HG02943 (cell line): ENCODE results near the gene ENTPD8.

Source experiments
- ATAC-seq: cut with Tn5 transposase; IDR thresholded peaks from one replicate; pipeline ENCODE4 v1.9.1; 2021; ENCODE audit warnings: mild to moderate bottlenecking, low read depth, moderate library complexity; ENCODE audit not compliant: unreplicated experiment

ENTPD8 gene

DNA sequence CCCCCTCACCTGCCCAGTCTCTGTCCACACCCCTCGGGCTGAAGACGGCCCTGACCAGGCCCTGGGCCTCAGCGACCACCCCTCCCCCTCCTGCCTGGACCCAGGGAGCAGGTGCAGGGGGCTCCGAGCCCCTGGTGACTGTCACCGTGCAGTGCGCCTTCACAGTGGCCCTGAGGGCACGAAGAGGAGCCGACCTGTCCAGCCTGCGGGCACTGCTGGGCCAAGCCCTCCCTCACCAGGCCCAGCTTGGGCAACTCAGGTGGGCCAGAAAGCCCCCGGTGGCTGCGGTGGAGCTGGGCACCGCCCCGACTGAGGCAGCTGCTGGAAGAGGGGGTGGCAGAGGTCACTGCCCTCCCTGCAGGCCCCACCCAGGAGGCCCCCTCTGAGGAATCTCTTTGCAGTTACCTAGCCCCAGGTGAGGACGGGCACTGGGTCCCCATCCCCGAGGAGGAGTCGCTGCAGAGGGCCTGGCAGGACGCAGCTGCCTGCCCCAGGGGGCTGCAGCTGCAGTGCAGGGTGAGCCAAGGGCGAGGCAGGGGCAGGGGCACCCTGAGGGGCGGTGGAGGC, 7.7 kb downstream of the ENTPD8 start:
- ATAC-seq = no peak

- no peak for ATAC-seq
These were observed 8.3 kb downstream of the ENTPD8 start for GRCh38 chr9:137432687-137433348.

- ATAC-seq = no peak
These were observed 9.7 kb downstream of the ENTPD8 start for GRCh38 chr9:137431416-137431931.

- ATAC-seq = no peak
These were observed 10.3 kb downstream of the ENTPD8 start for GRCh38 chr9:137430723-137431415.

DNA sequence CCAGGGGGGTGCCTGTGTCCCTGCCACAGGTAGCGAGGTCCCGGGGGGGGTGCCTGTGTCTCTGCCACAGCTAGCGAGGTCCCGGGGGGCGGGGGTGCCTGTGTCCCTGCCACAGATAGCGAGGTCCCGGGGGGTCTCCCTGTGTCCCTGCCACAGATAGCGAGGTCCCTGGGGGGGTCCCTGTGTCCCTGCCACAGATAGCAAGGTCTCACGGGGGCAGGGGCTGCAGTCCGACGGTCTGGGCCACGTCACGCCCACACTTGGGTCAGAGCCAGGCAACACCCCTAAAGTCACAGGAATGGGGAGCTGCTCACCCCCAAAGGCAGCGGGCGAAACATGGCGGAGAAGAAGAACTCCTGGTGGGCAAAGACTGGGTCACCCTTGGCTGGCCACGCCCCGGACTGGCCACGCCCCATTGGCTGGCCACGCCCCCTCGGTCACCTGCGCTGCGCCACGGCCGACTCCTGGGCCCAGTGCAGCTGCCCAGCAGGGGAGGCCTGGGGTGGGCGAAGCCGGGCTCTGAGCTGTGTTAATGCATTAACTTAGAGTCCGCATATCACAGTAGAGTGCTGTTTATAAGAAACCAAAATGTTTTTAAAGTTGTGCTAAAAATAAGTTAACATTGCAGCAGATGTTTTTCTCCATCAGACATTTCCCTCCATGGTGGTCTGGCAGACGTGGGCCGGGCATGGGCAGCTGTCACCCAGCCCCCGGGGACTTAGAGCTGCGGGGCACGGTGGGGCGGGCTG, 11.0 kb downstream of the ENTPD8 start:
- no peak for ATAC-seq

GRCh38 chr9:137429546-137429890, 11.6 kb downstream of the ENTPD8 start:
- ATAC-seq = no peak

- ATAC-seq = no peak
These were observed 12.2 kb downstream of the ENTPD8 start for GRCh38 chr9:137428841-137429545.

DNA sequence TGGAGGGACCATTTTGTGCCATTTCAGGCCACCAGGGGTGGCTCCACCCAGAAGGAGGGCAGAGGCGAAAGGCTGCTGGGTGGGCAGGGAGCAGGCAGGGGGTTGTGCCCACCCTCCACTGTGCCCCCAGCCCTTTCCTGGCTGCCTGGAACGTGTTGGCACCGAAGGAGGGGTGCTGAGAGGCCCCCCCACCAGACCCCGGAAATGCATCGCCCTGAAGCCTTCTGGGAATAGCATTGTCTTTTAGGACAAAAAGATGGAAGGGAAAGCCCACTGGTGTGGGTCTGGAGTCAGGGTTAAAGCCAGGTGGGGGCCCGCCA, 12.9 kb downstream of the ENTPD8 start:
- ATAC-seq = no peak

DNA sequence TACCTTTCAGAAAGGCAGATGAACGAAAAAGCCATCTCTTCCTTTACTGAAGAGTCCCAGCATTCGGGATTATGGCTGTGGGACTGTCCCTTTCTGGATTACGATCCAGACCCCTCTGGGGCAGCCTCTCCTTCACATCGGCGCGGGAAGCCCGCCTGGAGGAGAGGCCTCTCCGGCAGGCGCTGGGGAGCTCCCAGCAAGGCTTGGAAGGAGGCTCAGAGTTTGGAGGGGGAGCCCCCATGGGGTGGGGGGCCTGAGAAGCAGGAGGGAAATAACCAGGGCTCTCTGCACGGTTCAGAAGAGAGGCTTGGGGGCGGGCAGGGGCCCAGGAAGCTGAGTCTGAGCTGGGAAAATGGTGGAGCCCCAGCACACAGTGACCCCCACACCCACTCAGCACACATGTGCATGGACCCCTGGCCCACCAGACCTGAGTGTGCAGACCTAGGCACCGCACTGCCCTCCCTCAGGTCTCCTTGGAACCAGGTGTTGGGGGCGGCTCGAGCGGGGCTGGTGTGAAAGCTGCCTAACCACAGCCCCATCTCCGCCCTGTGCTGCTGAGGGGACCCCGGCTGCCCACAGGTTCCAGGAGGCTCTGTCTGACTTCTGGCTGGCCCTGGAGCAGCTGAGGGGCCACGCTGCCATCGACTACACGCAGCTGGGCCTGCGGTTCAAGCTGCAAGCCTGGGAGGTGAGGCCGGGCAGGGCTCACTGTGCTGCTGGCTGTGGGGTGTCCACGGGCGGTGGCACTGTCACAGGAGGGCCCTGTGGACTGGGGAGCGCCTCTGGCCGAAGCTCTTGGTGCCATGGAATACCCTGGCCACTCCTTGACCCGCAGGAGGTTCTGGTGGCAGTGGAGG, 13.5 kb downstream of the ENTPD8 start:
- no peak for ATAC-seq

DNA sequence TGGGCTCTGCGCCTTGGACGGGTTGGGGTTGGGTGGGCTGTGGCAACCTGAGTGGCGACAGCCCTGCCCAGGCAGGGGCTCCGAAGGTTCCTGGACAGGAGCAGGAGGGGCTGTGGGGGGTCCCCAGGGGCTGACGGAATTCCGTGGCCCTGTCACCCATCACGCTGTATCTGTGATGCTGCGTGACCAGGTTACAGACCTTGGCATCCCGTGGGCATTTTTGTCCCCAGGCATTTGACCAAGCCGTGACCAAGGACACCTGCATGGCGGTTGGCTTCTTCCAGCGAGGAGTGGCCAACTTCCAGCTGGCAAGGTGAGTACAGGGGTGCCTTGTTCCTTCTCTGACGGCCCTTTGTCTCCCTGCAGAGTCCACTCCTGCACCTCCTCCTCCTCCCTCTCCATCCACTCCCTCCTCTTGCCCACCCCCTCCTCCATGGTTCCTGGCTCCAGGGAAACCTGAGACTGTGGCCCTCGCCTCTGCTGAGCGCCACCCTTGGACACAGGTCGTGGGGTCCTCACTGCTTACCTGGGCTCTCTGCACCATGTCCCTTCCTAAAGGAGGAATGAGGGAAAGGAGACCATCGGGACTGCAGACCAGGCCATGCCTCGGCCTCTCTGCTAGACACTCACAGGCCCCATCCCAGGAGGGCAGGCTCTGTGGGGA, 15.0 kb downstream of the ENTPD8 start:
- no peak for ATAC-seq

DNA sequence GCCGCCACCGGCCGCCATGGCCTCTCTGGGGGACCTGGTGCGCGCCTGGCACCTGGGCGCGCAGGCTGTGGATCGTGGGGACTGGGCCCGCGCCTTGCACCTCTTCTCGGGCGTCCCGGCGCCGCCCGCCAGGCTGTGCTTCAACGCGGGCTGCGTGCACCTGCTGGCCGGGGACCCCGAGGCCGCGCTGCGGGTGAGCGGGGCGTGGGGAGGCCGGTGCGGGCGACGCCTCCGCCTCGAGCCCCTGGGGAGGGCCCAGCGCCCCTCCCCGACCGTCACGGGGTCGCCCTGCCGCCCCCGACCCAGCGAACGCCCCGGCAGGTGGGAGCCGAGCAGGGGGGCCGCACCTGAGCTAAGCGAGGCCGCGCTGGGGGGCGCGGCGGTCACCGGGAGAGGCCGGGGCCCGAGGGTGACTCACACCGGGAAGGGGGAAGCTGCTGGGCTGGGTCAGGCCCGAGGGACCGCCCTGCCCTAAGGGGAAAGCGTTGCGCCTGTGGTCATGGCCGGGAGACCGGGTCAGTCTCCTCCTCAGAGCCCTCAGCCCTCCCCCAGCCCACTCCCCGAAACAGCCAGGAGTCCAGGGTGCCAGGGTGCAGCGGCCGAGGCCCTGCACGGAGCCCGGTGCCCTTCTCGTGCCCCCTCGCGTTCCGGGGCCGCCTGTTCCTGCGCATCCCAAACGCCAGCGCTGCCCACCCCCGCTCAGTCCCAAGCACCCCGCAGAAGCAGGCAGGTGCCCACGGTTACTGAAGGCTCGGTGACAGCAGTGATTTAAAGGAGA, 17.5 kb downstream of the ENTPD8 start:
- ATAC-seq = peak; percentile 29

DNA sequence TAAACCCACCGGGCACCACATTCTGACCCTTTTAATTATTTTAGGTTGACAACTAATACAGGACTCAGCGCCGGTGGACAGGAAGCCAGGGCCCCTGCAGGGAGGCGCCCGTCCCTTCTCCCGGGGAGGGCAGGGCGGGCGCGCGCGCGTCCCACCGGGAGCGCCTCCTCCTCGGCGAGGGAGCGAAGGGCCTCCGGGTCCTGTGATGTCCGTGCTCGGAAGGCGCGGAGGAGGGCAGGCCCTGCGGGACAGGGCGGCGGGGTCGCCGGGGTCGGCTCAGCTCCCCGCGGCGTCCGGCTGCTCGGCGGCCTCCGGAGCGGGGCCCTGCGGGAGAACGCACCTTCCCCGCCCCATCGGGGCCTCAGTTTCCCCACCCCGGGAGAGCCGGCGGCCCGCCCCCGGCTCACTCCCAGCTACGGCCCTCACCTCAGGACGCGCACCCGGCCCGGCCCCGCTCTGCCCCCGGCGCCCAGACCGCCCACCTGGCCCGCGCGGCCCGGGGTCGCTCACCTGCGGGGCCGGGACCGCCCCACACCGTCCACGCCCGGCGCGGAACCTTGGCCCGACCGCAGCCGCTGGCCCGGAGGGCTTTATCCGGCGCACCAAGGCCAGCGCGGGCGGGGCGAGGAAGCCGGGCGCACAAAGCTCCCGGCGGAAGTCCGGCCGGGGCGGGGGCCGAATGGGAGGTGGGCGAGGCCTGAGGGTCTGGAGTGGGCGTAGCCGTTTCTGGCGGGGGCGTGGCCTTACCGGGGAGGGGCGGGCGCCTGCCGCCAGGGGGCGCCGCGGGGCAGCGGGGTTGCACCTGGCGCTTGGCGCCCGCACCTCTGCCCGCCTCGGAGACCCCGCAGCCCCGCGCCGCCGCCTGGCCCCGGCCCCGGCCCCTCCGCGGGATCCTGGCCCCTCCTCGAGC, 18.3 kb downstream of the ENTPD8 start, which contains the start of the genes EXD3 and NOXA1:
TSS of gene EXD3 (minus strand) at position 559 of the 910 bp plus-strand sequence. CDS start 27,805 bp downstream, outside the sequence.
TSS of gene NOXA1 (plus strand) at position 790 of the 910 bp plus-strand sequence. CDS start 137 bp downstream, outside the sequence.
- ATAC-seq = peak; percentile 72

DNA sequence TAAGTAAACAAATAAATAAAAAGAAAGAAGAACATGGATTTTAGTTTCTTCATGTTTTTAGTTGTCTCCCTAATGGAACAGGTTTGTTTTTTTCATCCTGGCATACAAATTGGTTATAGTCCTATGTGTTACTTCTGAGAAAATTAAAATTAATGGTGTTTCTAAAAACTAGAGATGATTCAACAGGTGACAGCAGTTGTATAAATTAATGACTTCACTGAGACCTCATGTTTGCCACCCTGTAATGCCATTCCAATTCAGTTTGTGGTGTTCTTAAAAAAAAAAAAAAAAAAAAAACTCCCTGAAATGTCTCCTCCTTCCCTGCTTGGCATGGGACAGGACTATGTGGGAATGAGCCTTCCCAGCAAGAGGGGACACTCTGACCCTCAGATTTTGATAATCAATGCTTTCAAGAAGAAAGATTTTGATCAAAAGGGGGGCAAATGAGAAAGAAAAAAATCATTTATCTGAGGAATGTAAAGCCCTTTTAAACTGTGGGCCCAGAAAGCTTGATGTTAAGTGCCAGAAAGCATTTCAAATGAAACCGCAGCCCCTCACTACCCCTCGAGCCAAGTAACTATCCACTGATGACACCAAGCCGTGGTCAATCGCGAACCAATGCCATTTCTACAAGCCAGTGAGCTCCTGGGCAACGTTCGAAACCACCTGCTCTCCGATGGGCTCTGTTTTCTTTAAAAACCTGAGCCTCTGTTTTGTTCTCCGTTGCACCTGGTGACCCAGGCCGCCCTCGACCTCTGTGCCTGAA, 19.1 kb downstream of the ENTPD8 start:
- no peak for ATAC-seq

- ATAC-seq = no peak
These were observed 23.8 kb downstream of the ENTPD8 start for GRCh38 chr9:137417161-137418021.

GRCh38 chr9:137416563-137417151, 24.5 kb downstream of the ENTPD8 start:
- ATAC-seq = no peak
